Left ventricle myocardium inferior (tissue), 1 donor: Measurements from ENCODE around the gene BORCS6. TPM values are rescaled to one million over a fixed set of nuclear protein-coding genes. Genes with fewer than 3 reads are reported as not detected.

ENCODE experiments used
- DNase-seq: peaks from one replicate; pipeline ENCODE4 v3.0.0-alpha.2; 2020
- H3K27ac ChIP-seq: fragments of 200-600 bp; replicated peaks from 2 replicates; pipeline ENCODE4 v1.8.0; 2021
- H3K27me3 ChIP-seq: fragments of 200-600 bp; 2 replicates; pipeline ENCODE4 v1.8.0; 2021; ENCODE audit warnings: low read depth
- H3K36me3 ChIP-seq: fragments of 200-600 bp; 2 replicates; pipeline ENCODE4 v1.8.0; 2021
- H3K4me1 ChIP-seq: fragments of 200-600 bp; 2 replicates; pipeline ENCODE4 v1.8.0; 2021
- H3K4me3 ChIP-seq: fragments of 200-600 bp; 2 replicates; pipeline ENCODE4 v1.8.0; 2021; ENCODE audit warnings: mild to moderate bottlenecking, moderate library complexity
- H3K9me3 ChIP-seq: fragments of 200-600 bp; replicated peaks from 2 replicates; pipeline ENCODE4 v1.8.0; 2021
- CTCF ChIP-seq: fragments of 200-600 bp; IDR thresholded peaks from 2 replicates; pipeline ENCODE4 v1.8.0; 2021; ENCODE audit warnings: antibody characterized with exemption, mild to moderate bottlenecking, borderline replicate concordance
- intact Hi-C: fragments of 100-400 bp; cut with micrococcal nuclease; formaldehyde crosslinking; loops from one replicate; pipeline ENCODE4 v1.11.0; 2022
- total RNA-seq: library from RNA; stranded (reverse); fragmentation: NEBNext Ultra II Directional; extraction: Animal tissue kit (Norgen Biotek cat#: 25700); gene quantifications from one replicate; pipeline ENCODE4 v1.2.1, GENCODE V29; 2021
- donor health status: DM: no; HTN: yes; CAD: no; lungs with severe emphysema.

BORCS6 gene
- total RNA-seq, 1 donor from 2014 or later: 8.4 TPM

- Histone ChIP-seq H3K36me3 (no peaks in the 10 kb centered on the region), H3K4me1 (peaks cover 57% of the 10 kb centered on the region), H3K9me3 (no peaks in the 10 kb centered on the region), H3K27me3 (no peaks in the 10 kb centered on the region), H3K27ac (peak overlapping the region; percentile 95), H3K4me3 (peak overlapping the region; percentile 83)
- TF ChIP-seq CTCF: no peak
- intact Hi-C loops: loop anchor here (5.0 to 10.0 kb wide), 2 partner anchors 34 to 64 kb away; partner anchors contain the start of gene HES7
- DNase-seq: no peak
Observed at GRCh38 chr17:8188263-8188839, 1.6 kb downstream of the BORCS6 start.

DNA sequence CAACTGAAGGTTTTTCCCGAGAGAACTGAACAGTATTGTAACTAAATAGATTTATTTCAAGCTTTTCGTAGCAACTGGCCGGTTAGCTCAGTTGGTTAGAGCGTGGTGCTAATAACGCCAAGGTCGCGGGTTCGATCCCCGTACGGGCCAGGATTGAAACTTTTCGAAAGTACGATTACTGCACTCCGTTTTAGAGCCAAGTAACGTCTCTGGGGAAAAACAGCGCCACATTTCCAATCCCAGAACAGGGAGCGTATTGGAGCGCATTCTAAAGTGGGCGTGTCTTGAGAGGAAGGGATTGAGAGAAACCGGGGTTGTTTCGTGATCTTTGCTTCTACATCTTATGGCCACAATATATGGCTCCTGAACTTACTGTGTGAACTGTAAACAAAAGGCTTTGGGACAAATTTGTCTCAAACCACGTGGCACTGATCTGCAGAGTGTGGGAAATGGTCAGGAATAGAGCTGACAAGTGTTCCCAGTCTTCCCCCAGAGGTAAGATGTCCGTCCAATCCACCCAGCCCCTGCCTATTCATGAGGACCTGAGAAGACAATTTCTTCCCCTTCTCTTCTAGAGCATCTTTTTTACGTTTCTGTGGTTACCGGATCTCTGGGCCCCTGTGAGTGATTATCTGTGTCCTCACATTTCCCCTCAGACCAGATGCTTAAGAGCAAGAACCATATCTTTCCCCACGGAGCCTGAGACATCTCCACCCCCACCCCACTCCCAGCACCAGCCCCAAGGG is 2.3 kb downstream of the BORCS6 start:
- DNase-seq: peak; percentile 90

GRCh38 chr17:8186787-8187516 is 3.0 kb downstream of the BORCS6 start:
- intact Hi-C loops: loop anchor here (5.0 to 10.0 kb wide), 2 partner anchors 35 to 62 kb away; partner anchors contain the start of gene HES7

More for the DNA sequence above, 2.3 kb downstream of the BORCS6 start:
- H3K36me3 ChIP-seq: no peaks in the 10 kb centered on the region
- peak overlapping the region; percentile 83 for H3K4me3 ChIP-seq
- H3K4me1 ChIP-seq: peaks cover 55% of the 10 kb centered on the region
- peak overlapping the region; percentile 95 for H3K27ac ChIP-seq
- TF ChIP-seq CTCF: peak; percentile 7
- no peaks in the 10 kb centered on the region for H3K9me3 ChIP-seq
- intact Hi-C loops: loop anchor here (5.0 to 10.0 kb wide), 2 partner anchors 35 to 63 kb away; partner anchors contain the start of gene HES7
- H3K27me3 ChIP-seq: no peaks in the 10 kb centered on the region

DNA sequence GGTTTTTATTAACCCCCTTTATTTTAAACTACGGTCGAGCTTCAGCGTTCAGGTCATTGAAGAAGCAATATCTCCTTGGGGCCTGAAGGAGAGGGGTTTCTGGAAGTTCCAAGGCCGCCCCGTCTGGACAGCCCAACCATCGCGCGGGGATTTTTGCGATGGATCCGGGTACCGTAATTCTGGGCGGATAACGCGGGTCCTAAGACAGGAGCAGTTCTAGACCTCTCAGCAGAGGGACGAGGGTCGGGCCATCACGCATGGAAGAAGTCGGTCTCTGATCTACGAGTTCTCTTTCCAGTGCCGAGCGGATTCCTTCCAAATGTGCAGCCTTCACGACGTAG is 3.6 kb downstream of the BORCS6 start:
- H3K4me1 ChIP-seq: peaks cover 49% of the 10 kb centered on the region
- TF ChIP-seq CTCF: no peak
- H3K36me3 ChIP-seq: no peaks in the 10 kb centered on the region
- DNase-seq: no peak
- peak overlapping the region; percentile 83 for H3K4me3 ChIP-seq
- intact Hi-C loops: loop anchor here (5.0 to 10.0 kb wide), 2 partner anchors 36 to 62 kb away; partner anchors contain the start of gene HES7
- H3K27ac ChIP-seq: peak overlapping the region; percentile 95
- H3K27me3 ChIP-seq: no peaks in the 10 kb centered on the region
- no peaks in the 10 kb centered on the region for H3K9me3 ChIP-seq

More at GRCh38 chr17:8186787-8187516, 3.0 kb downstream of the BORCS6 start:
- Histone ChIP-seq H3K4me3 (peak overlapping the region; percentile 83), H3K27ac (peak overlapping the region; percentile 95), H3K36me3 (no peaks in the 10 kb centered on the region), H3K4me1 (peaks cover 51% of the 10 kb centered on the region), H3K9me3 (no peaks in the 10 kb centered on the region), H3K27me3 (no peaks in the 10 kb centered on the region)
- peak; percentile 91 for DNase-seq
- peak; percentile 51 for TF ChIP-seq CTCF
